Measurements from ENCODE around the gene UNC5C. TPM values are rescaled to one million over a fixed set of nuclear protein-coding genes. Genes with fewer than 3 reads are reported as not detected.

UNC5C gene
- total and polyA plus RNA-seq, 2 of the 4 experiments (the other 2 are of a cell fraction): under 0.01 TPM

DNA sequence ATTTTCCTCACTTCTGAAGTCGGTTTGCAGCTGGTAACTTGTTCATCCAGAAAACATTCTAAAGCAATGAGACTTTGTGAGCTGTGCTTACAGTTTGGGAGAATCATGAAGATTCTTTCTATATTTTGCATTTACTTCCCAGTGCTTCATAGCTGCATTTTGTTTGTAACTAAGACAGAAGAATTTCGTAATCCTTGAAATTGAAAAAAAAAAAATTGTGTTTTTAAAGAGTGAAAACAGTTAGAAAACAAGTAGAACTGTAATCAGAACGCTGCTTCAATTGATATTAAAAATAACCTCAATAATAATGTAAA, 392.4 kb downstream of the UNC5C start:
- H3K36me3 ChIP-seq (ENCODE audit: control insufficient read depth, insufficient read depth, low read length): no peaks in the 10 kb centered on the region
- no peaks in the 10 kb centered on the region for H3K4me1 ChIP-seq (ENCODE audit: control insufficient read depth, insufficient read depth, low read length)
- TF ChIP-seq CEBPB (IDR thresholded peaks at IDR 0.05; ENCODE audit: low read depth, low read length) (peak; percentile 37; the same call in 1 of the 2 replicates), RCOR1 (IDR thresholded peaks at IDR 0.05; ENCODE audit: insufficient replicate concordance, low read length) (no peak)
- no peak overlapping the region for H3K27ac ChIP-seq (ENCODE audit: insufficient read depth, low read length)
- no peak overlapping the region for H3K23ac ChIP-seq (ENCODE audit: low read depth, low read length)
- no CpG with 5 or more reads among the region's 3 CpGs for WGBS, 2 experiments (ENCODE audit: extremely low coverage in 2 of 2, insufficient read length in 1 of 2)
- H3K79me1 ChIP-seq (ENCODE audit: low read depth in 1 of 2, low read length in 2 of 2): no peaks in the 10 kb centered on the region
- H3K9ac ChIP-seq (ENCODE audit: low read depth, low read length): no peak overlapping the region
- in situ Hi-C loops (cut with MboI; ENCODE audit: low sequenced_read_pairs): no loop called here
- no peak overlapping the region for H2AK9ac ChIP-seq (replicated peaks; ENCODE audit: low read depth, low read length, poor library complexity)
- ChIA-PET CTCF (interaction anchor here (0.7 kb wide), 2 partner anchors 974 to 1583 kb away, joined by 3 to 7 read pairs; no protein-coding TSS in a partner anchor), POLR2A (ENCODE audit: unreplicated experiment) (no interaction called here)
- dilution Hi-C loops (cut with HindIII; ENCODE audit: low sequenced_read_pairs, unreplicated experiment): no loop called here
- H4K5ac ChIP-seq (ENCODE audit: low read depth, low read length): no peak overlapping the region
- H3K27me3 ChIP-seq (ENCODE audit: control insufficient read depth, insufficient read depth, low read length): no peaks in the 10 kb centered on the region; the same call in 1 of the 2 replicates
- H2BK15ac ChIP-seq (ENCODE audit: low read depth, low read length): no peak overlapping the region
- no peak overlapping the region for H2AK5ac ChIP-seq (ENCODE audit: low read depth, low read length)
- BruUV-seq (replicated peaks): no TSS peak
- no peak overlapping the region for H3K18ac ChIP-seq (ENCODE audit: low read depth, low read length)
- H4K91ac ChIP-seq (ENCODE audit: insufficient read depth, low read depth, low read length): no peak overlapping the region
- no peak for DNase-seq
- no peak overlapping the region for H2BK20ac ChIP-seq (ENCODE audit: low read depth, low read length)
- H2AFZ ChIP-seq (replicated peaks; ENCODE audit: low read length, poor library complexity): no peak overlapping the region
- H4K8ac ChIP-seq (ENCODE audit: low read depth in 2 of 2, low read length in 2 of 2): no peak overlapping the region
- H3K14ac ChIP-seq (replicated peaks; ENCODE audit: low read depth, low read length): no peak overlapping the region
- H3K56ac ChIP-seq (ENCODE audit: extremely low read depth, insufficient read depth, low read length): no peak overlapping the region
- H2BK5ac ChIP-seq (ENCODE audit: low read depth, low read length, poor library complexity, severe bottlenecking): no peak overlapping the region
- H3K9me1 ChIP-seq (ENCODE audit: insufficient read depth, low read length): no peaks in the 10 kb centered on the region
- ATAC-seq (ENCODE audit: low read depth): peak; percentile 49
- H3K4ac ChIP-seq (ENCODE audit: low read depth, low read length): no peak overlapping the region
- intact Hi-C loops (cut with micrococcal nuclease): no loop called here
- H2BK120ac ChIP-seq (ENCODE audit: low read depth, low read length): no peak overlapping the region
- H3K9me3 ChIP-seq (ENCODE audit: control insufficient read depth, insufficient read depth, low read length): no peaks in the 10 kb centered on the region
- H3K4me3 ChIP-seq (ENCODE audit: insufficient read depth, low read depth, low read length): no peak overlapping the region
- no peaks in the 10 kb centered on the region for H4K20me1 ChIP-seq (ENCODE audit: insufficient read depth, low read length)
- peak overlapping the region; percentile 55; the same call in 1 of the 2 replicates for H3K4me2 ChIP-seq (ENCODE audit: low read depth, low read length)
